Transverse colon (tissue), 4 donors: ENCODE data around the gene PBX1. TPM values are rescaled to one million over a fixed set of nuclear protein-coding genes. Genes with fewer than 3 reads are reported as not detected.

Experiments used
- DNase-seq: peaks from one replicate; pipeline ENCODE4 v3.0.0-alpha.2; 2019
- H3K27ac ChIP-seq, 4 donors: fragments of 200-600 bp; sonication (generic); 2 replicates each; pipeline ENCODE4 v1.5.1; 2016 to 2018; ENCODE audit warnings: inconsistent platforms in 4 of 4
- H3K27me3 ChIP-seq: fragments of 200-600 bp; sonication (generic); 2 replicates; pipeline ENCODE4 v1.5.1; 2017; ENCODE audit warnings: inconsistent platforms
- H3K36me3 ChIP-seq, 4 donors: fragments of 200-600 bp; sonication (generic); 2 replicates each; pipeline ENCODE4 v1.5.1; 2017 to 2019; ENCODE audit warnings: inconsistent platforms in 4 of 4
- H3K4me1 ChIP-seq, 4 donors: fragments of 200-600 bp; sonication (generic); 2 replicates each; pipeline ENCODE4 v1.5.1; 2017 to 2020; ENCODE audit warnings: inconsistent platforms in 4 of 4
- H3K4me3 ChIP-seq, 4 donors: fragments of 200-600 bp; sonication (generic); 1 replicate in 1 of 4; 2 replicates in 3 of 4; pipeline versions ENCODE4 v1.5.1 to v1.6.1; 2017 to 2019; ENCODE audit warnings: inconsistent platforms in 4 of 4
- H3K9me3 ChIP-seq, 2 donors: fragments of 200-600 bp; sonication (generic); 2 replicates each; pipeline ENCODE4 v1.5.1; 2017 to 2019; ENCODE audit warnings: inconsistent platforms in 2 of 2
- CTCF ChIP-seq, 5 experiments: fragments of 200-600 bp in 3 of 5; fragments of 450-650 bp in 2 of 5; sonication (generic) in 3 of 5; IDR thresholded peaks; 1 replicate in 2 of 5; 2 replicates in 3 of 5; pipeline ENCODE4 v1.5.1; 2016 to 2017; ENCODE audit warnings: antibody characterized with exemption in 5 of 5, inconsistent platforms in 3 of 5, mild to moderate bottlenecking in 2 of 5, moderate library complexity in 1 of 5
- EP300 ChIP-seq: sonication (generic); formaldehyde crosslinking; IDR thresholded peaks from one replicate; pipeline ENCODE4 v1.6.1; 2017; ENCODE audit warnings: antibody characterized with exemption, low read depth
- POLR2A ChIP-seq: fragments of 450-650 bp; IDR thresholded peaks from one replicate; pipeline ENCODE4 v1.6.1; 2016; ENCODE audit warnings: antibody characterized with exemption, mild to moderate bottlenecking, moderate library complexity
- POLR2AphosphoS5 ChIP-seq, 3 donors: sonication (generic); formaldehyde crosslinking; IDR thresholded peaks; one replicate each; pipeline ENCODE4 v1.6.1; 2016; ENCODE audit warnings: antibody characterized with exemption in 3 of 3
- WGBS, 2 donors: methylation state at CpG; one replicate each; pipeline ENCODE4 v1.1.5; 2018; ENCODE audit warnings: low coverage in 1 of 2; 5-methylcytosine and 5-hydroxymethylcytosine counted together
- in situ Hi-C, 4 donors: fragments of 200-750 bp; cut with MboI; loops; one replicate each; pipeline versions ENCODE4 v1.15.0 to v1.15.1; 2017; ENCODE audit warnings: low sequenced_read_pairs in 3 of 4, low pct_ligation_motif_present in 1 of 4, low pct_unique_long_range_greater_than_20kb in 1 of 4
- intact Hi-C: fragments of 100-400 bp; cut with DNase I; formaldehyde crosslinking; loops from one replicate; pipeline ENCODE4 v1.15.1; 2023; ENCODE audit warnings: low total_unique reads
- total RNA-seq, 4 donors: library from RNA; depleted of rRNA; stranded (reverse); fragments of >200 nt; gene quantifications; one replicate each; pipeline ENCODE4 v1.1.0, GENCODE V29; 2016

PBX1 gene
- total RNA-seq, 4 donors from 2014 or later, result 46.8 to 77.2 (median 50.7) TPM

GRCh38 chr1:164857439-164857838 lies 298.5 kb downstream of the PBX1 start:
- TF ChIP-seq POLR2AphosphoS5 (IDR thresholded peaks at IDR 0.05) (no peak), CTCF (IDR thresholded peaks at IDR 0.05) (no peak), POLR2A (no peak), EP300 (no peak)
- no peaks in the 10 kb centered on the region for H3K4me1 ChIP-seq
- in situ Hi-C loops, result no loop called here
- DNase-seq, result no peak
- H3K36me3 ChIP-seq, result no peaks in the 10 kb centered on the region
- H3K4me3 ChIP-seq, result no peak overlapping the region
- no peaks in the 10 kb centered on the region for H3K27me3 ChIP-seq
- intact Hi-C loops, result no loop called here
- H3K27ac ChIP-seq, result peak overlapping the region in 1 of 4 donors; percentile 16
- WGBS, 2 donors, result 100% methylated on average over 1 of the region's 1 CpG; no CpG with 5 or more reads in 1 of the 2 donors
- H3K9me3 ChIP-seq, result no peaks in the 10 kb centered on the region

GRCh38 chr1:164858096-164858632 lies 299.2 kb downstream of the PBX1 start:
- no peak for DNase-seq
- Histone ChIP-seq H3K9me3 (no peaks in the 10 kb centered on the region), H3K27ac (peak overlapping the region in 1 of 4 donors; percentile 16), H3K4me3 (no peak overlapping the region), H3K27me3 (no peaks in the 10 kb centered on the region), H3K36me3 (no peaks in the 10 kb centered on the region), H3K4me1 (no peaks in the 10 kb centered on the region)
- in situ Hi-C loops (no loop called here), intact Hi-C loops (no loop called here)
- no peak for TF ChIP-seq CTCF (IDR thresholded peaks at IDR 0.05)
- TF ChIP-seq EP300, result no peak
- no peak for TF ChIP-seq POLR2A
- TF ChIP-seq POLR2AphosphoS5 (IDR thresholded peaks at IDR 0.05), result no peak
- 79 to 100% methylated on average over 1 to 2 of the region's 2 CpGs for WGBS, 2 donors

GRCh38 chr1:164861632-164862031 lies 302.6 kb downstream of the PBX1 start:
- TF ChIP-seq CTCF (IDR thresholded peaks at IDR 0.05), result no peak
- no peak for TF ChIP-seq EP300
- TF ChIP-seq POLR2A, result no peak
- no peak for TF ChIP-seq POLR2AphosphoS5 (IDR thresholded peaks at IDR 0.05)
- intact Hi-C loops, result loop anchor here (5.0 kb wide), 1 partner anchor 386 kb away; no protein-coding TSS in a partner anchor

GRCh38 chr1:164863056-164863455 lies 304.1 kb downstream of the PBX1 start:
- Histone ChIP-seq H3K27me3 (no peaks in the 10 kb centered on the region), H3K27ac (no peak overlapping the region), H3K36me3 (no peaks in the 10 kb centered on the region), H3K4me3 (no peak overlapping the region), H3K9me3 (no peaks in the 10 kb centered on the region), H3K4me1 (no peaks in the 10 kb centered on the region)
- TF ChIP-seq EP300 (no peak), POLR2AphosphoS5 (IDR thresholded peaks at IDR 0.05) (no peak), POLR2A (no peak), CTCF (IDR thresholded peaks at IDR 0.05) (no peak)
- no peak for DNase-seq
- intact Hi-C loops (loop anchor here (5.0 kb wide), 1 partner anchor 384 kb away; no protein-coding TSS in a partner anchor), in situ Hi-C loops (no loop called here)
- 80 to 100% methylated on average over 1 to 4 of the region's 4 CpGs for WGBS, 2 donors

More at GRCh38 chr1:164861632-164862031, 302.6 kb downstream of the PBX1 start:
- Histone ChIP-seq H3K4me1 (no peaks in the 10 kb centered on the region), H3K27me3 (no peaks in the 10 kb centered on the region), H3K27ac (no peak overlapping the region), H3K9me3 (no peaks in the 10 kb centered on the region), H3K4me3 (no peak overlapping the region), H3K36me3 (no peaks in the 10 kb centered on the region)
- in situ Hi-C loops, result no loop called here
- no peak for DNase-seq
